Activated T-cell treated with anti-CD3 and anti-CD28 coated beads for 1 hour (primary cell): Measurements from ENCODE around the gene OR8B8.
"Not testable (repeated sequence)": the region's sequence is repeated elsewhere in the genome, so short reads cannot be mapped to it uniquely, and the experiment has no call there.

ENCODE experiments used
- DNase-seq: peaks from one replicate; pipeline ENCODE4 v3.0.0-alpha.2; 2020; ENCODE audit warnings: low read depth

Gene OR8B8, protein sequence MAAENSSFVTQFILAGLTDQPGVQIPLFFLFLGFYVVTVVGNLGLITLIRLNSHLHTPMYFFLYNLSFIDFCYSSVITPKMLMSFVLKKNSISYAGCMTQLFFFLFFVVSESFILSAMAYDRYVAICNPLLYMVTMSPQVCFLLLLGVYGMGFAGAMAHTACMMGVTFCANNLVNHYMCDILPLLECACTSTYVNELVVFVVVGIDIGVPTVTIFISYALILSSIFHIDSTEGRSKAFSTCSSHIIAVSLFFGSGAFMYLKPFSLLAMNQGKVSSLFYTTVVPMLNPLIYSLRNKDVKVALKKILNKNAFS

DNA sequence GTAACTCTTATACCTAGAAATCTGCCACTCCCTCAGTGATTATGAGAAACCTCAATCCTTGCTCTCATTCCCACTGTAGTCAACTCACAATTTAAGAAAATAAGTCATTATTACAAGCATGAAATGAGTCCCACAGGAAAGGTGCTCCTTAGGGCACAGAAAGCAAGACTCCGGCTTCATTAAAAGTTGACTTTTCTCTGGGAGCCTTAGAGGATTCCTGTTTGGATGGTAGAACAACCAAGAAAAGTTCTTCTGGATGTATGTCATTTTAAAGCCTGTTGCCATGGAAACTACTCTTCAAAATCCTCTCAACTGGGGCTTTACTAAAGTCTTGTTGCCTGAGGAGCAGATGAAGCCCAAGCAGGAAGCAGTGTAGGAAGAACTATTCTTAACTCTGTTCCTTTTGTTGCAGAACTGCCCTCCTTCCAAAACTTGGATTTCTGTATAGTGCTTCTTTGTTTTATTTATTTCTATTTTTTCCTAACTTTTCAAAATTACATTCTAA, at the start of gene OR8B8:
Gene OR8B8 (minus strand): TSS at position 51 of the 505 bp plus-strand sequence. CDS start 4,611 bp downstream, outside the sequence.
- DNase-seq = no peak

DNA sequence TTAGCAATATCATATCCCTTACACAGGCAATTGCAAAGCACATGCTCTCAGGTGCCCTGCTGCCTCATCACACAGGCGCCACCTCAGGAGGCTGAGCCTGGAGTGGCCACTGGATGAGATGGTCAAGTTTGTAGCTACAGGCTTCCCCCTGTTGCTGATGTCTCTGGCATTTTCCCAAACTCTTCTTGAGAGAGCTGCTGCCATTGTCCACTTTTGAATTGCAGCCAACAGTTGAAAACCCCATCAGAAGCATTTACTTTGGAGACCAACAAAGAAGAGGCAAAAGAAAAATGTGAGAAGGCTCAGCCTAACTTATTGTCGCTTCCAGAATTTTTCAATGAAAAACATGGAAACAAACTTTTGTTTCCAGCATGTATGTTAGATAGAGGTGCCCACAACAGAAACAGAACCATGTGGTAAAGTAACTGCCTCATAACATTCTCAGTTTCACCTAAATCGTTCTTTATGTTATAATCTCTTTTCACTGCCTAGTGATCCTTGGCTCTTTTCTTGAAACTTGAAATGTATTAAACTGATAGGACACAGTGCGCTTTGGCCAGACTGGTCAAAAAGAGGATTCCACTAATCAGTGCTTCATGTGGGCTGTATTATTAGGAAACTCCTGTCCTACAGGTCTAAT, 47.6 kb upstream of the OR8B8 start:
- DNase-seq = no peak

DNA sequence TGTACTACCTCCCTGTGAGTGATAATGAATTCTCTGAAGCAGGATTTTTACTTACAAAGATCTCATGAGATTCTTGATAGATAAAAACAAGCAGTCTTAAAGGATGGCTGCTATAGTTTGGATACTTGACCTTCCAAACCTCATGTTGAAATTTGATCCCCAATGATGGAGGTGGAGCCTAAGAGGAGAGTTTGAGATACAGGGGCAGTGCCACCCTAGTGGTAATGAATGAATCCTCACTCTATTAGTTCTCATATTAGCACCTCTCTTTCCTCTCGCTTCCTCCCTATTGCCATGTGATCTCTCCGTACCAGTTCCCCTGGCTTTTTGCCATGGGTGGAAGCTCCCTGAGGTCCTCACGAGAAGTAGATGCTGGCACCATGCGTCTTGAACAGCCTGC, 37.9 kb upstream of the OR8B8 start:
- DNase-seq = no peak

DNA sequence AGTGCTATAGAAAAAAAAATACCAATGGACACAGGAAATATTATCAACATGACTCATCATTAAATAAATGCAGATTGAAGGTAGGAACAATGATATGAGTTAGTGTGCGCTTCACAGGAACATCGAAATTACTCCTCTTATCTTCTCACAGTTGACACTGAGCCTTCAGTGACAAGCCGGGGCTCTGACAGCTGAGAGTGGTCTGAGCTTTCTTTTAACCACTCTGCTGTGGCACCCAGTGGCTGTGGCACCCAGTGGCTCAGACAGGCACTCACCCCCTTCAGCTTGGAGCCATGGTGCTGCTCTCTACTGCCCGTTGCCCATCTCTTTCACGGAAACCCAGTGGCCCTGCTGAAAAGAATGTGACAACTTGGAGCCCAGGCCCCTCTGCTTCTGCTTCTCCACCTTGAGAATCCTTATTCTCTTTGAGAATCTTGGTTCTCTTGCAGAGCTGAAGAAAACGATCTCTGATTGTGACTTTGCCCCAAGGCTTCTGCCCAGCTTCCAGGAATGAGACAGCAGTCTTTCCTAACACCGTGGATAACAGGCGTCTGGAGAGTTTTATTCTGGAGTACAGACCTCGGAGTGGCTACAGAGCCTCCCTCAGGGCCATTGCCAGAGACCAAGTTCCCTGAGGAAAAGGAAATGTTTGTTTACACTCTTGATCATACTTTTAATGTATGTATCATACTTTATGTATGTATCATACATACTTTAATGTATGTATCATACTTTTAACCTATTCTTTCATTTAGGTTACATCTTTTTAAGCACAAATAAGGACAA, 37.1 kb upstream of the OR8B8 start:
- no peak for DNase-seq

DNA sequence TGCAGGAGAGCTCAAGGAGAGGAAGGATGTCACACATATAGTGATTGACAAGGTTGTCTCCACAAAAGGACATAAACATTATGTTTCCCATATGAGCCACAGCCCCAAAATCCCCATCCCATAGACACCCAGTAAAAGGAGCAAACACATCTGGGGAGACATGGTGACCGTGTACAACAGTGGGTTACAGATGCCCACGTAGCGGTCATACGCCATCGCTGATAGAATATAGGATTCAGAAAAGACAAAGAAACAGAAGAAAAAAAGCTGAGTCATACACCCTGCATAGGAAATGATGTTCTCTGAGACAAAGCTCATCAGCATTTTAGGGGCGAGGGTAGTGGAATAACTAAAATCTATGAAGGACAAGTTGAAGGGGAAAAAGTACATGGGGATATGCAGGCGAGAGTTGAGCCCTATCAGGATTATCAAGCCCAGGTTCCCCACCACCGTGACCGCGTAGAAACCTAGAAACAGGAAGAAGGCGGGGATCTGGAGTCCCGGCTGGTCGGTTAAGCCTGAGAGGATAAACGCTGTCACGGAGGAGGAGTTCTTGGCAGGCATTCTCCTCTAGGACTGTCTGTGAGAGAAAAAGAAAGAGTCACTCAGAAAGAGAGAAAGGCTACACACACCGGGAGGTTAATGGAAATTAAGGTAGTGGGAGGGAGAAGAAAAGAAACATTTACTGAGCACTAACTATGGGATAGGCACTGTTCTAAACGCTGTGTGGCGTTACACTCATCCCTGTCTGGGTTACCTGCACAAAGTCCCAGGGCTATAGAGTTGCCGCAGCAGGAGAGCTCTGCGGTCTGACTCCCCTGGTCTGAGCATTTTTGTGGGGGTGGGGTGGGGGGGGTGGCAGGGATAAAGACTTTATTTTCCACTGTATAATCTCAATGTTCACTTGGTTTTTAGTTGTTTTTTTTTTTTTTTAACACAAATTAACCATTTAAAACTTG, 36.1 kb upstream of the OR8B8 start:
- no peak for DNase-seq

DNA sequence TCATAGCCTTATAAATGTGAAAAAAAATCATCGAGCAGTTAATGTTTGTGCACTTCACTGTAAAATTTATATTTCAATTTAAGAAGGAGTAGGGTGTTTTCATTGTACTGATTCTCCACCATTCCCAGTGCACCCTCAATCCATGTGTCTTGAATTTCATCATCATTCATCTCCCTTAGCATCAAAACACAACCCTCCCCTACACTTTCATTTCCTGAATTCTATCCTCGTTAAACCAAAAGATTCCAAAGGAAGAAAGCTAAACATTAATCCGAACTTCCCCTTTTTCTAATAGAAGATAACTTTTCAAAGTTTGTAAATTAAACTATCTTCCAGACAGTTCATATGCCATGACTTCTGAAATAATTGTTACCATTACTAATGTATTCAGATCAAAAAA, 34.1 kb upstream of the OR8B8 start:
- DNase-seq = no peak

DNA sequence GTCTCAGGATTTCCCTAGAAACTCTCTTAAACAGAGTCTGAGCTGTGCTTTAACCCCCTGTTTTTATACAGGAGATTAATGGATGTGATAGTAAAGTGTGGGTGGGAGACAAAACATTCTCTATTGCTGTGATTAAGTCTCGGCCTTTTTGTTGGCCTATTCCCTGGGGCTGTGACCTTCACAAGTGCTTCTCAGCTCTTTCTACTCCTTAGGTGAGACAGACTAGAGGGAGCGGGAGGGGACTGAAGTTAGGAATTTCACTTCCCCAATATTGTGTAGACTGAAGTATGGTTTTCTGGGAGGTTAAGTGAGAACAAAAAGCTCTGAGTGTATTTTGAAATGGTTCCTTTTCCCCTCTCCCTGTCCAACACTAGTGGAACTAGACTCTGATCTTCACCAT, 29.8 kb upstream of the OR8B8 start:
- DNase-seq = no peak

DNA sequence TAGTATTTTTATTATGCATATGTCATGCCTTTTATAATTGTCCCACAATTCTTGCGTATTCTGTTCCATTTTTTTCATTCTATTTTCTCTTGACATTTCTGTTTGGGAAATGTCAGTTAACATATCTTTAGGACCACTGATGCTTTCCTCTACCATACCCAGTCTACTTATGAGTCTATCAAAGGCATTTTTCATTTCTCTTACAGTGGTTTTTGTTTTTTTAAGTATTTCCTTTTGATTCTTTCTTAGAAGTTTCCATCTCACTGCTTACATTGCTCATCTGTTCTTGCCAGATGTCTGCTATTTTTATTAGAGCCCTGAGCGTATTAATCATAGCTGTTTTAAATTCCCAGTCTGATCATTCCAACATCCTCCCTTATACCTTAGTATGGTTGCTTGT, 29.3 kb upstream of the OR8B8 start:
- DNase-seq = no peak

DNA sequence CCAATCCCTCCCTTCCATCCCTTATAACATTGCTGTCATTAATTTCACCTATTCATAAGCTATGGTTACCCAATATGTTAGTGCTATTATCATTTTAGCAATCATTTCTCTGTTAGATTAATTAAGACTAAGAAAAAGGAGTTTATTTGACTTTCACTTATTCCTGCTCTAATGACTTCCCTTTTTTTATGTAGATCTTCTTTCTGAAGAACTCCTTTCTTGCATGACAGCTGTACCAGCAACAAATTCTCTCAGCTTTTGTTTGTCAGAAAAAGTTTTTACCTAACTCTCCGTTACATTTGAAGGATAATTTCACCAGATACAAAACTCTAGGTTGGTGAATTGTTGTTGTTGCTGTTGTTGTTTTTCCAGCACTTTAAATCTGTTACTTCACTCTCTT, 28.6 kb upstream of the OR8B8 start:
- no peak for DNase-seq

DNA sequence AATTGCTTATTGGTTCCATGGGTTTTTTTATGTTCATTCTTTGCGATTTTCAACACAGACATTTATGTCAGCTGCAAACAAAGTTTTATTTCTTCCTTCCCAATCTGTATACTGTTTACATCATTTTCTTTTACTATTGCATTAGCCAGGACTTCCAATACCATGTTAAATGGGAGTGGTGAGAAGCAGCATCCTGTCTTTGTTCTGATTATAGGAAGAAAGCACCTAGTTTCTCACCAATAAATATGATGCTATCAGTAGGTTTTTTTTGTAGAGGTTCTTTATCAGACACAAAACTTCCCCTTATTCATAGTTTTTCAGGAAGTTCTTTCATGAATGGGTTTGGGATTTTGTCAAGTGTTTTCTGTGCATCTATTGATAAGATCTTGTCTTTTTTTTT, 28.0 kb upstream of the OR8B8 start:
- no peak for DNase-seq

DNA sequence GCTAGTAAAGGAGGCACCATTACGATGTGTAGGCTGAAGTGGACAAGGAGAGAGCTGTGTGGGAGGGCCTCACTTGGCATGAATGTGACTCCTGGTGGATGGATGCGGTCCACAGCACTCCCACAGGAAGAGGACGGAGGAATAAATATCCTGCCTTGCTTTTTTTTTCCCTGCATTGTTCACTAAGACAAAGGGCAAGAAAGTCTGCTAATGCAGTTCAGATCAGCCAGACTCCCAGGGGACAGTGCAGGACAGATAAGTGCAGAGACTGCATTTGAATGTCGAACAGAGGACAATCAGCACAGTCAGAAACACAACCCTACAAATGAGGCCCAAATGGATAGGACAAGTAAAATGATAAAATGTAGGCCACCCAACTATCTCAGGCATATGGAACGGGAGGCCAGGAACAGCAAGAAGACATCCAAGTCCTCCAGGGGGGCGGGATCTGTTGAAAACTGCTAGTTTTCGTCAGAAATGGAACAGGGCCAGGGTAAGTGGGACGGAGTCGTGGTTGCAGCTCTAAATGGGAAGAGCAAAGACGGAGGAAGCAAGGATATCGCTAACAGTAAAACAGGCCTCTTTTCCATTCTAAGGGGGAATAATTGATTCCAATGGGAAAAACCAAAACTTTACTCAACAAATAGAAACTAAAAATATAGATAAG, 25.2 kb upstream of the OR8B8 start:
- no peak for DNase-seq

DNA sequence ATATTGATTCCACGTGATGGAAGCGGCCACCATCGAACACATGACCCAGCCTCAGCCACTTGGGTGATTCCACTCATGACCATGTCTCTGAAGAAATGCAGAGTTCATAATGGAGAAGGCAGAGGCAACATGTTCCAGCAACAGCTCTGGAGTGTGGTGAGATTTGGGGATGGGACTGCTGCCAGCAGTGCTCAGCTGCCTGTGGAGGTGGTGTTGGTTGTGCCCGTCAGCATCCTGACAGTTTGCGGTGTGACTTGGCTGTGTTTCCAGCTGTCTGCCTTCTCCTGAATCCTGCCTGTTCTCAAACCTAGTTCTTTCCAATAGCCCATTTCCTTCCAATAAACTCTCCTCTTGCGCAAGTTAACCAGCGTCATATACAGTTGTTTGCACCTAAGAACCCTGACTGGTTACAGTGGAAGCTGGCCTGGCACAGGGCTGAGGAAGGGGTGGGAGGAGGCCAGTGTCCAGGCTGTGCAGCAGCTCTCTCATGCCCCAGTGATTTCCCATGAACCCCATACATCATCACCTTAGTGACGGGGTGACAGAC, 22.0 kb upstream of the OR8B8 start:
- DNase-seq = no peak

DNA sequence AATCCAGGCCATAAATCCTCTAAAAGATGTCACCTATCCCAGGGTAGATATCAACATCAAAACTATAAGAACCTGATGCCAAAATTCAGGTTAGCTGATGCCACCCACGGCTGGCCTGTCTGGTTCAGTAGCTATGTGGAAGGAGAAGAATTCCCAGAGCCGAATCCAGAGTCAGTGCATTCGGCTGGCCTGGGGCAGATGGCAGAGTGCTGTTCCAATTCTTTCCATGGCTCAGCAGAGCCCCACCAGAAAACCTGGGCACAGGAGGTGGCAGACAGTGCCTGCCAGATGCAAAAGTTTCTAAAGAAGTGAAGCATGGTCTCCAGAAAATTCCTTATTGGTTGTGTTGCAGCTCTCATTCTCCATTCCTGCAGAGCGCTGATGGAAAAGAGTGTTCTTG, 19.9 kb upstream of the OR8B8 start:
- no peak for DNase-seq

DNA sequence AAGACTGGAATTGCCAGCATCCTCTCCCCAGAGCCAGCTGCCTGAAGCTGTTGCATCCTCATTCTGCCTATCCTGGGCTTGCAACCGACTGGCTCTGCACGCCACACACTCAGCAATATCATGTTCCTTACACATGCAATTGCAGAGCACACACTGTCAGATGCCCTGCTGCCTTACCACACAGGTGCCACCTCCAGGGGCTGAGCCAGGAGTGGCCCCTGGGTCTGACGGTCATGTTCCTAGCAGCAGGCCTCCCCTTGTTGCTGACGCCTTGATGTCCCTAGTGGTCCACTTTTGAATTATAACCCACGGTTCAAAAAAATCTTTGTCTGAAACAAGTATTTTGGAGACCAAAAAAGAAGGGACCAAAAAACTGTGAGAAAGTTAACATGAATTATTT, 18.5 kb upstream of the OR8B8 start:
- DNase-seq = no peak

DNA sequence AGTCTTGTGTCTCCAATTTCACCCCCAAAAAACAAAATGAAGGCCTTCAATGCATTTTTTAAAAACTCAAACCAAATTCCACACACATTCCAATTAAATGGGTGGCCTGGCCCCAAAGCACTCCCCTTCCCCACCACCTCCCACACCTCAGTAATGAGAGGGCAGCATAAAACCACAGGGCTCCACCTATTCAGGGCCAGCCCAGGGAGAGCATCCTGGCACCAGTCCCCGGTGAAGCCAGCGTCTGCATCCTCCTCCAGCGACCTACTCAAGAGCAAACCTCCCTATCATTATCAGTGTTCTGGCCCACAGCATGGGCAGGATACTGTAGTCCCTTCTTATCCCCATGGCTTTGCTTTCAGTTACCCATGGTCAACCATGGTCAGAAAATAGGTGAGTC, 17.8 kb upstream of the OR8B8 start:
- no peak for DNase-seq

DNA sequence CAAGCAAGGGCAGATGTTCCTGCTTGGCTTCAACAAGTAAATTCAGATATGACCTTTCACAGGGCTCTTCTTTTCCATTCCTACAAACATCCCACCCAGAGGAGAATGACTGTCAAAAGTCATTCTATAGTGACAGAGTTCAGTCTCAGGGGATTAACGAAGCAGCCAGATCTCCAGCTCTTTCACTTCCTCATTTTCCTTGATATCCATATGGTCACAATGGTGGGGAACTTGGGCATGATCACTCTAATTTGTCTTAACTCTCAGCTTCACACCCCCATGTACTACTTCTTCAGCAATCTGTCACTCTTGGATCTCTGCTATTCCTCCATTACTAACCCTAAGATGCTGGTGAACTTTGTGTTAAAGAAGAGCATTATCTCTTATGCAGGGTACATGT, 15.0 kb upstream of the OR8B8 start:
- DNase-seq = no peak

DNA sequence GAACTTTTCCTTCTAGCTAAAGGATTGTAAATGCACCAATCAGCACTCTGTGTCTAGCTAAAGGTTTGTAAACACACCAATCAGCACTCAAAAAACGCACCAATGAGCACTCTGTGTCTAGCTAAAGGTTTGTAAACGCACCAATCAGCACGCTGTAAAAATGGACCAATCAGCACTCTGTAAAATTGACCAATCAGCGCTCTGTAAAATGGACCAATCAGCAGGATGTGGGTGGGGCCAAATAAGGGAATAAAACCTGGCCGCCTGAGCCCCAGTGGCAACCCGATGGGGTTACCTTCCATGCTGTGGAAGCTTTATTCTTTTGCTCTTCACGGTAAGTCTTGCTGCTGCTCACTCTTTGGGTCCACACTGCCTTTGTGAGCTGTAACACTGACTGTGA, 13.9 kb upstream of the OR8B8 start:
- not testable (repeated sequence) for DNase-seq

DNA sequence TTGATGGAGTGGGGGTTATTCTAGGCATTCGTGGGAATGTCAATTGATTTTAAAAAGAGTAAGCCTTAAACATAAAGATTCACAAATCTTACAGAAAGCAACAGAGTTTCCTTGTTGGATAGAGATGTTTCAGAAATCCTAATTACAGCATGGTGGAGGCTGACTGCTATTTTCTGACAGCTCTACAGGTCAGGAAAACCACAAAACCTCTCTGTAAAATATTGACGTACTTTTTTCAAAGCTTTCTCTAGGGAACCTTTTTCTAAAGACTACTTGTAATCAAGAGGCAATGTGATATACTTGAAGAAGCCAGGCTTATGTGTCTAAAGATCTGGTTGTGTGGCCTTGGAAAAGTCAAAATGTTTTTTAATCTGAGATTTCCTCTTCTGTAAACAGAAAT, 9.1 kb upstream of the OR8B8 start:
- DNase-seq = no peak

DNA sequence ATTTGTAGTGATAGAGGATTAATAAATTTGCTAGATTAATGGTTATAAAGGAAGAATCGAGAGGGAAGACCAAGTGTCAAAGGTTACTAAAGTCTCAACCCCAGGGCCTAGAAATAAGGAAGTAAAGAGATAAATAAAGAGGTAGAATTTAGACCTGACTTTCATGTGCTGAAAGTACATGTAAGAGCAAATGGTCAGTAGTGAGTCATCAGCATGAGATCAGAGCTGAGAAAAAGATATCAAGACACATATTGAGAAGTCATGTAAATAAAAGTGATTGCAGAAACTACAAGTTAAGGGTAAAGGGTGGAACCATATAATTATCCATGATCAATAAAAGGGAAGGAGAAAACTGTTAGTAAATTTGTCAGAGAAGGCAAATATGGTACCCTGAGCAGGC, 1.4 kb upstream of the OR8B8 start:
- no peak for DNase-seq

DNA sequence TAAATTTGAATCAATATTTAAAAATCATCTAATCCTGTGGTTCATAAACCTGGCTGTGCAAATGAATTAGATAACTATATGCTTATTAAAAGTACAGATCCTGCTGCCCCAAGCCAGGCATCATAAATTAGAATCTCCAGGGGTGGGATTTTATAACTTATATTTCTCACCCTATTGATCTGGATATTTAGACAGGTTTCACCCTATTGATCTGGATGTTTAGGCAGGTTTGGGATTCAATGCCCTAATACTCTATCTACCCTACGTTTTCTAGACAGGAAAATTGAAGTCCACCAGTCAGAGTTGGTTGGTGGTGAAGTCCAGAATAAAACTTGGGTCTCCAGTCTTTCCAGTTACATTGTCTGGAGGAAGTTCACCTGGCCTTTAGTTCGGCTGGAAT, 2.6 kb downstream of the OR8B8 start:
- no peak for DNase-seq

DNA sequence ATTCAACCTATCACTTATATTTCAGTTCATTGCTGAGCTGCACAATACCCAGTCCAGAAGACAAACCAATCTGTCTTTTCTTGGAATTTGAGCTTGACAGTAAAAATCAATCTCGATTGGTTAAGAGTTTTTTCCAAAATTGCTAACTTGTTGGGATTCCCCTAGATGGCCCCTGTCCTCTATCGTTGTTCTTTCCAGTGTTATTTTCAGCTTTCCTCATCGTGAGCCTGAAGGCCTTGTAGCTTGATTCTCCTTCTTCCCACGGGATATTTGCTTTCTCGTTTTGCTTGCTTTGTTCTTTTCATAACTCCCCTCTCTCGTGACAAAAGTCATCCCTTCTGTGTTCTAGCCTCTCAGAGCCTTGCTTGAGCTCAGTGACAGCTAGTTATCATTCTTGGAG, 3.1 kb downstream of the OR8B8 start:
- no peak for DNase-seq
